ENCODE results near the gene NUCB1.

NUCB1 gene

DNA sequence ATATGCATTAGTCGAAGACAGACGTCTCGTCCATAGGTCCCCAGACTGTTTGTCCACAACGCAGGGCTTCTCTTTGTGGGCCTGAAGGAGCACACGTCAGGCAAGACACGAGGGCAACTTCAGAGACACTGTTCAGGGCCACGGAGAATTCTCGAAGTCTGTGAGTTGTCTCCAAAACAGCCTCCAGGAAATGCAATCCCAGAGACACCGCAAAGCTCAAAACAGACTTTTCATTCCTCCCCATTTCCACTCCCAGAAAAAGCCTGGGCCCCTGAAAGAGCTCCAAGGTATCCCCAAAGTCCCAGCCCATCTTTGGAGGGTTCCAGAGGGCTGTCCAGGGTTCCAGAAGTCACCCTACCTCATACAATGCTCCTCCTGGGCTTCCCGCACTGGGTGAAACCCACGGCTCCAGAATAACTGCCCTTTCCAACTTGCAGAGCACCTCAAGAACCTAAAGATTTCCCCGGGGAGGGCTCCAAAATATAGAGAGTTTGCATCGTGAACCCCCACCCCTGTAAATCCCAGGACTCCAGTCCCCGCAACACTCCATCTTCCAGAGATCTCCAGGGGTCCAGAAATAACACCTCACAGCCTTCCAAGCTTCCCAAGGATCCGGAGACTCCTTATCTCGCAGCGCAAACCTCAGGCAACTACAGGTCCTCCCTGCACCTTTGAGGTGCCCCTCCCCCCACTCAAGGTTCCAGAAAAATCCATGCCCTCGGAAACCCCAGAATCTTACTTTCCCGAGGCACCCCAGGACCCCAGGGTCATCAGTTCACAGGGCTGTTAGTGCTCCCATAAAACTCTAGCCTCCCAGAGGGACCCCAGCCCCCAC lies 64.3 kb downstream of the NUCB1 start:
- DNase-seq, result no peak

- peak; percentile 59 to 84 for DNase-seq
These were observed 65.1 kb downstream of the NUCB1 start, which contains the start of gene FTL for GRCh38 chr19:48965040-48965805. Gene FTL (plus strand): TSS chr19:48965309. CDS start chr19:48965508, 199 bp downstream.

- peak; percentile 38 to 77 for DNase-seq
These were observed 65.9 kb downstream of the NUCB1 start for GRCh38 chr19:48965806-48966540.

DNA sequence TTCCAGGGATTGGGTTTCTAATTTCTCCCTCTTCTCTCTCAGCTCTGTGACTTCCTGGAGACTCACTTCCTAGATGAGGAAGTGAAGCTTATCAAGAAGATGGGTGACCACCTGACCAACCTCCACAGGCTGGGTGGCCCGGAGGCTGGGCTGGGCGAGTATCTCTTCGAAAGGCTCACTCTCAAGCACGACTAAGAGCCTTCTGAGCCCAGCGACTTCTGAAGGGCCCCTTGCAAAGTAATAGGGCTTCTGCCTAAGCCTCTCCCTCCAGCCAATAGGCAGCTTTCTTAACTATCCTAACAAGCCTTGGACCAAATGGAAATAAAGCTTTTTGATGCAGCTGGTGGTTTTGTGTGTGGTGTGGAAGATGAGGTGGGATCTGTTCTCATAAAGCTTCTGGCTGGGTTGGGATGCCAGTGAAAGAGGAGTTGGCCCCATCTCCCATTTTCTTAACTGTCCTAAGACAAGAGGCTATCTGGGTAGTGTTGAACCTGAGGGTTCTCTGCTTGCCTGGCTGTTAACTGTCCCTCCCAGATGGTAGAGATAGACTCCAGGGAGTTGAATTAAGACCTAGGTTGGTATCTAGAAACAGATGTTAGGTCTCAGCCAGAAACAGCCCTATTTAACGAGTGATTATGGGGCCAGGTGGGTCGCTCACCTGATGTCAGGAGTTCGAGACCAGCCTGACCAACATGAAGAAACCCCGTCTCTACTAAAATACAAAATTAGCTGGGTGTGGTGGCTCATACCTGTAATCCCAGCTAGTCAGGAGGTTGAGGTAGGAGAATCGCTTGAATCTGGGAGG lies 66.6 kb downstream of the NUCB1 start:
- no peak for DNase-seq

DNA sequence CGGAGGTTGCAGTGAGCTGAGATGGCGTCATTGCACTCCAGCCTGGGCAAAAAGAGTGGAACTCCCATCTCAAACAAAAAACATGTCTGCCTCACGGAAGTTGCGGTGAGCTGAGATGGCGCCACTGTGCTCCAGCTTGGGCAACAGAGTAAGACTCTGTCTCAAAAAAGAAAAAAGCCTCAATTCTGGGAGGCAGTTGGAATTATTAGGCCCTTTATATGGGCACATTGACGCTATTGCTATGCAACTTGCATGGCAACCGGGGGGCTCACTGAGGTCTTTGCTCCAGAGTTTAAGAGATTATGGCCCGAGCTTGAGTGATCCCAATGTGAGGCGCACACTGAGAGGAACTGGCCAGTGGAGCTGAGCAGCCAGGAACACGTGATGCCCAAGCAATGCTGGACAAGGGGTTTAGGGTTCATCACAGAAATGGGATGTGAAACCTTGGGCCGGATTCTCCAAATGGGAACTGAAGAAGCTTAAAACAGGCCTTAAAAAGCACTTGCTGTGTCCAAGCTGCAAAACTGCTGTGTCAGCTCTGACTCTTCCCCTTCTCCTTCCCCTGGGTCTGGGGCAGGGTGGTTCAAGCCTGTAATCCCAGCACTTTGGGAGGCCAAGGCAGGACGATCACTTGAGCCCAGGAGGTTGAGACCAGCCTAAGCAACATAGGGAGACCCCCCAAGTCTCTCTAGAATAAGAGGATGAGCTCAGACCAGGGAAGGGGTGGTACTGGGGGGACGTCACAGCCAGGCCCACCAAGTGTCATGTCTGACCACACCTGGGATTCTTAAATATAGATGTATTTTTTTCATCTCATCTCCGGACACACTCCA lies 67.5 kb downstream of the NUCB1 start:
- no peak for DNase-seq

DNA sequence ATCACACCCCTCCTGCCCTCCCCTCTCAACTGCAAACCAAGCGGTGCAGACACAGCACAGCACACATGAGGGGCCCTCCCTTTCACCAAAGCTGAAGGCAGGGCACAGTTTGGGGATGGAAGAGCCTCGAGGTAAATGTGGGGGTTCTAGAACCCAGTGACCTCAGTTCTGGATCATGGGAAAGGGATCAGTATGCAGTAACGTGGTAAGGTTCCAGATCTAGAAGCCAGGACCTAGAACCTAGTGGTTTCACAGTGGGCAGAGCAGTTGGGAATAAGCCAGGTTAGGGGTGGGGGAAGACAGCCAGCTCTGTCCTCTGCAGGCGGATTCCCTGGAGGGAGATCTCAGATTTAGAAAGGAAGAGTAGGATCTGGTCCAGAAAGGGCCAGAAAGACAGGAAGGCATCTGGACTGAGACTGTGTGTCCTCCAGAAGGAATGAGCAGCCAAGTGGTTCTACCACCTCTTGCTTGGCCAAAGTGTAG lies 68.1 kb downstream of the NUCB1 start:
- no peak for DNase-seq

DNA sequence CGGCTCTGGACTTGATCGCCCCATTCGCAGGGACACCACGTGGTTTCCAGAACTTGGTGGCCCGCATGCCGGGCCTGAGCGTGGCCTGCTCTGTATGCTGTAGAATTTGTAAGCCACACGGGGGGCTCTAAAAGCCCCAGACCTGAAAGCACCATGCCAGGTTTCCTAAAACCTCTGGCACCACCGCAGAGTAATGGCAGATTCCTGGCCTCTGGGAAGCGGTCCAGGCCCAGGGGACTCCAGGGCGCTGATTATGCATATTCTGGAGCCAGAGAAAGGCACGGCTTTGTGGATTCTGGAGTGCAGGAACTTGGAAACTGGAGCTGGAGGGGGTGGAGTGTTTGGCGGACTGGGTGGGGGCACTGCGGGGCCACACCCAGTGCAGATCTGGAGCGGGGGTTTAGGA lies 68.7 kb downstream of the NUCB1 start:
- DNase-seq, result no peak

DNA sequence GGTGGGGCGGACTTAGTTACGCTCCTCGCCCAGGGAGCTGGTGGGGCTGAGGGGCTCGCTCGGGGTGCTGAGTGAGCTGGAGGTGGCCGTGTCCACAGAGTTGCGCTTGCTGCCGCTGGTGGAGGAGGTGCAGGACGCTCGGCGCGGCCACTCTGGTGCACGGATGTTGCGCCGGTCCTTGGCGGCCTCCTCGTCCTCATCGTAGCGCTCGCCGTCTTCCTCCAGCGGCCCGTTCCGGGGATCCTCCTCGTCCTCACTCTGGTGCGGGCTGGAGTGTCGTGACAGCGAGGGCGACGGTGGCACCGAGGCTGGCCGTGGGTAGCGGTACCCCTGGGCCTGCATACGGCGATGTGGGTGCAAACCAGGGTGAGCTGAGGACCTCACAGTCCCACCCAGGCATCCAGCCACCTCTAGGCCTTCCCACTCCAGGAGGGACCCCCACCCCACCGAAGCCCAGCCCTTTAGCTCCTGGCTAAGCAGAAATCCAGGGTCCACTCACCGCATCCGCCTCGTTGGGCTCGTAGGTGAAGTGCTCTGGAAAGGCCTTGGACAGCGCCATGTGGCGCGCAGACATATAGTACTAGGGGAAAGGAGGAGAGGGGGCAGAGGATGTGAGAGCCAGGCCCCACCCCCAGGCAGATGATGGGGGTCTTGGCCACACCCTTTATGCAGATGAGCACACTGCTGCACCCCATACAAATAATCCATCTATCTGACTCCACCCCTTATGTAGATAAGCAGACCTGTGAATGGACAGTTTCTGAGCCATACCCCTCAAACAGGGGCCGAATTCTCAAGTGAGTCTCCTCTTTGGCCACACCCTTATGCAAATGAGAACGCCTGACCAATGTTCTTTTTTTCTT lies 69.4 kb downstream of the NUCB1 start:
- peak in 1 of 2 experiments; percentile 6 for DNase-seq

DNA sequence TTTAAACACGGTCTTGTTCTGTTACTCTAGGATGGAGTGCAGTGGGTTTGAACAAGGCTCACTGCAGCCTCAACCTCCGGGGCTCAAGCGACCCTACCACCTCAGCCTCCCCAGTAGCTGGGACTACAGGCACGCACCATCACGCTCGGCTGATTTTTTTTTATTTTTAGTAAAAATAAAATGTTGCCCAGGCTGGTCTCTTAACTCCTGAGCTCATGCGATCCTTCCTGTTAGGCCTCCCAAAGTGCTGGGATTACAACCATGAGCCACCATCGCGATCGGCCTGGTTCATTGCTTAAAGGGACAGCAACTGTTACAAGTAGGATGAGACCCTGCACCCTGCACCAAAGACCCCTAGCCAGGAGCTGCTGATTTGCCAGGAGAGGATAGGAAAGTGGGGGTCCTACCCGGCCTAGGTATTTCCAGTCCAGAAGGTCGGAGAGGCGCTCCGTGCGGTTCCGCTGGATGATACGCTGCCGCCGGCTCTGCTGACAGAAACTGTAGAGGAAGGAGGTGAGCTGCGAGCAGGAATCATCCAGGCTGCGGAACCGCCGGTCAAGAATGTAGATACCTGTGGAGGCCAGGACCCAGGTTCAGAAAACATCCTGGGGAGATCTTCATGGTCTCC lies 70.1 kb downstream of the NUCB1 start:
- DNase-seq, result no peak

- DNase-seq, result peak in 1 of 2 experiments; percentile 20
These were observed 70.8 kb downstream of the NUCB1 start for GRCh38 chr19:48970923-48971395.

Measured in SW 1271 (cell line).